A673 (cell line): ENCODE data around the gene U2AF1. TPM values are rescaled to one million over a fixed set of nuclear protein-coding genes. Genes with fewer than 3 reads are reported as not detected.
"Not testable (repeated sequence)": the region's sequence is repeated elsewhere in the genome, so short reads cannot be mapped to it uniquely, and the experiment has no call there.

Experiments used
- BruUV-seq: library from RNA; stranded (reverse); fragments of 400-500 nt; replicated peaks from 2 replicates; lab custom pipeline; 2021; lab: Mats Ljungman, UMichigan
- CTCF ChIA-PET: fragments of 300-600 bp; sonication (Branson Sonifier 250); formaldehyde crosslinking; loops from one replicate; lab custom pipeline; 2022; ENCODE audit warnings: antibody characterized with exemption; lab: Charles Lee
- POLR2A ChIA-PET: fragments of 300-600 bp; sonication (Branson Sonifier 250); formaldehyde crosslinking; loops from one replicate; lab custom pipeline; 2022; ENCODE audit warnings: antibody characterized with exemption; ENCODE audit not compliant: low non-redundant PET; lab: Charles Lee
- DNase-seq: peaks from one replicate; pipeline ENCODE4 v3.0.0-alpha.2; 2015; ENCODE audit warnings: low spot score
- H3K27ac ChIP-seq: fragments of 200-600 bp; sonication (generic); 2 replicates; pipeline ENCODE4 v1.5.1; 2016; ENCODE audit warnings: mixed run types, low read depth, mild to moderate bottlenecking, mixed read lengths, antibody characterized with exemption, low read length; ENCODE audit not compliant: poor library complexity, severe bottlenecking
- H3K27me3 ChIP-seq: fragments of 200-600 bp; sonication (generic); replicated peaks from 2 replicates; pipeline ENCODE4 v1.6.1; 2017; ENCODE audit warnings: mixed run types, low read depth, mild to moderate bottlenecking, mixed read lengths, antibody characterized with exemption, low read length; ENCODE audit not compliant: insufficient read depth, poor library complexity
- H3K36me3 ChIP-seq: fragments of 200-600 bp; sonication (generic); 2 replicates; pipeline ENCODE4 v1.6.1; 2016; ENCODE audit warnings: mixed run types, mild to moderate bottlenecking, mixed read lengths, antibody characterized with exemption, low read length; ENCODE audit not compliant: insufficient read depth, poor library complexity, severe bottlenecking
- H3K4me1 ChIP-seq: fragments of 200-600 bp; sonication (generic); 2 replicates; pipeline ENCODE4 v1.6.1; 2017; ENCODE audit warnings: mixed run types, mild to moderate bottlenecking, mixed read lengths, antibody characterized with exemption, low read length; ENCODE audit not compliant: insufficient read depth, poor library complexity, severe bottlenecking
- H3K4me3 ChIP-seq: fragments of 200-600 bp; sonication (generic); 2 replicates; pipeline ENCODE4 v1.5.1; 2016; ENCODE audit warnings: low read depth, mixed run types, mild to moderate bottlenecking, mixed read lengths, low read length; ENCODE audit not compliant: poor library complexity, severe bottlenecking
- H3K9me3 ChIP-seq: fragments of 200-600 bp; sonication (generic); 2 replicates; pipeline ENCODE4 v1.6.1; 2016; ENCODE audit warnings: mixed run types, low read depth, mild to moderate bottlenecking, mixed read lengths, antibody characterized with exemption, low read length; ENCODE audit not compliant: poor library complexity, severe bottlenecking
- intact Hi-C: fragments of 100-400 bp; cut with micrococcal nuclease; formaldehyde crosslinking; loops from one replicate; pipeline ENCODE4 v1.10.0; 2022; ENCODE audit not compliant: unreplicated experiment
- total RNA-seq: library from RNA; stranded (reverse); gene quantifications from 2 replicates; pipeline ENCODE4 v1.2.3, GENCODE V29; 2021

U2AF1 gene
- total RNA-seq, 1 experiment from 2014 or later: 46.7 TPM

DNA sequence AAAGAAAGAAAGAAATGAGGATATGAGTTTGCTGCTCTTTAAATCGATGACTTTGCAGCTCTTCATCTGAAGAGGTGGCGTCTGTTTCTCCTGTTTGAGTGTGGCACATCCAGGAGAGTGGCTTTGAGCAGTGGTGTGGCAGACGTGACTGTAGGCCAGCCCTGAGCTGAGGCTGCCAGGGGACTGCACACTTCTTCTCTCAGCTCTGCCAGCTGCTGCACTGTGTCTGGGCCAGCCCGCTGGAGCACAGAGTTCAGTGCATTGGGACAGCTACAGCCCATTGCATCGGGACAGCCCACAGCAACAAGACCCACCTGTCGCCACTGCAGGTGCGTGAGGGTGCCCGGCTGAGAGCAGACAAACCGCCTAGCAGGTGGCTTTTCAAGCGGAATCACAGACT is 27.1 kb upstream of the U2AF1 start:
- BruUV-seq, POLR2A ChIA-PET, H3K27ac ChIP-seq, H3K4me3 ChIP-seq, H3K4me1 ChIP-seq, intact Hi-C loops, CTCF ChIA-PET, H3K36me3 ChIP-seq, H3K27me3 ChIP-seq, DNase-seq, H3K9me3 ChIP-seq: not testable (repeated sequence)

DNA sequence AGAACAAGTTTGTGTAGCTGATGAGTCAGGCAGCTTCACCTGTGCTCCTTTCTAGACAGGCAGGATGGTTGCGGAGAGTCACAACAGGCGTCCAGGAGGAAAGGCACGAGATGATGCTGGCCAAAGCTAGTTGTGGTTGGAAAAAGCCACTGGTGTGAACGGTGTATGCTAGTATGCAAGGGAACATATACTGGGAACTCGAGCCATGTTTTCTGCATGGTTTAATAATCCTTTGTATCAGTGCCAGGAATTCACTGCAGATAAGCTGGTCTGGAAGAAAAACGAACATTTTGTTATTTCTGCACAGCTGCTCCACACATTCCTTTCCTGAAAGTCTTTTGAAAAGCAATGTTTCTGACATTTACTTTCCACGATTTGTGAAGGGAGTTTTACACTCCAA is 22.7 kb upstream of the U2AF1 start:
- H3K9me3 ChIP-seq, H3K36me3 ChIP-seq, H3K27me3 ChIP-seq, DNase-seq, H3K4me1 ChIP-seq, BruUV-seq, H3K4me3 ChIP-seq, H3K27ac ChIP-seq, POLR2A ChIA-PET, intact Hi-C loops, CTCF ChIA-PET: not testable (repeated sequence)

DNA sequence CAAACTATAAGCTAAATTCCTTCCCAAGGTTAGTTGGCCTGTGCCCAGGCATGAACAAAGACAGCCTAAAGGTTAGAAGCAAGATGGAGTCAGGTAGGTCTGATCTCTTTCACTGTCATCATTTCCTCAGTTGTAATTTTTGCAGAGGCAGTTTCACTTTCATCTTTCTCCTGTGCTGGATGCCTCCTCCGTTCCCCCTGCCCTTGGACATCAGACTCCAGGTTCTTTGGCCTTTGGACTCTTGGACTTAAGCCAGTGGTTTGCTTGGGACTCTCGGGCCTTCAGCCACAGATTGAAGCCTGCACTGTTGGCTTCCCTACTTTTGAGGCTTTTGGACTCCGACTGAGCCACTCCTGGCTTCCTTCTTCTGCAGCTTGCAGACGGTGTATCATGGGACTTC is 8.6 kb upstream of the U2AF1 start:
- CTCF ChIA-PET, H3K4me3 ChIP-seq, H3K4me1 ChIP-seq, H3K9me3 ChIP-seq, BruUV-seq, POLR2A ChIA-PET, DNase-seq, intact Hi-C loops, H3K27me3 ChIP-seq, H3K27ac ChIP-seq, H3K36me3 ChIP-seq: not testable (repeated sequence)

DNA sequence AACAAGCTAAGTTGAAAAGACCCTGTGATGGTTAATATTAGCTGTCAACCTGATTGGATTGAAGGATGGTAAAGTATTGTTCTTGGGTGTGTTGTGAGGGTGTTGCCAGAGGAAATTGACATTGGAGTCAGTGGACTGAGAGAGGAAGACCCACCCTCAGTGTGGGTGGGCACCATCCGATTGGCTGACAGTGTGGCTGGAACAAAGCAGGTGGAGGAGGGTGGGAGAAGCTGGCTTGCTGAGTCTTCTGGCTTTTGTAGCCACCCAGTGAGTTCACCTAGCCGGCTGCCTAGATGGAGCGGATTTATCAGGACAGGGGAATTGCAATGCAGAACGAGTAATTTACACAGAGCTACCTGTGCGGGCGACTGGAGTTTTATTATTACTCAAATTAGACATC is 7.1 kb upstream of the U2AF1 start:
- intact Hi-C loops, CTCF ChIA-PET: not testable (repeated sequence)

DNA sequence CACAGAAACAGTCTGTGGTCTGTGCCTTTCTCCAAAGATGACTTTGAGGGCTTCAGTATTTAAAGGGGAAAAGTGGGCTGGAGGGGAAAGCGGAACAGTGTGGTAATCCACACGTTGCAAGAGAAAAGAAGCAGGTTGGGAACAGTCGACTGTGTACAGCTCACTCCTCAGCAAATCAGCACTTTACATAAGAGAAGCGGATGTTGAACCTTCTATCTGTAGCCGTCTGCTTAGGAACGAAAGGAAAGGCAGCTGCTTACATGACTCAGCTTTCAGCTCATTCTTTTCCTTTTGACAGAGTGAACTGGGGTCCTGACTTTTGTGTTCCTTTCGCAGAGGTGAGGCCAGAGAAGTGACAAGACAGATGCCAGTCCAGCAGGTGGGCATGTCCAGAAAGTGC is 1.6 kb upstream of the U2AF1 start:
- H3K9me3 ChIP-seq: not testable (repeated sequence)

More for the DNA sequence above, 7.1 kb upstream of the U2AF1 start:
- H3K27me3 ChIP-seq, BruUV-seq, H3K27ac ChIP-seq, DNase-seq, H3K4me3 ChIP-seq, H3K9me3 ChIP-seq, H3K36me3 ChIP-seq, H3K4me1 ChIP-seq, POLR2A ChIA-PET: not testable (repeated sequence)

DNA sequence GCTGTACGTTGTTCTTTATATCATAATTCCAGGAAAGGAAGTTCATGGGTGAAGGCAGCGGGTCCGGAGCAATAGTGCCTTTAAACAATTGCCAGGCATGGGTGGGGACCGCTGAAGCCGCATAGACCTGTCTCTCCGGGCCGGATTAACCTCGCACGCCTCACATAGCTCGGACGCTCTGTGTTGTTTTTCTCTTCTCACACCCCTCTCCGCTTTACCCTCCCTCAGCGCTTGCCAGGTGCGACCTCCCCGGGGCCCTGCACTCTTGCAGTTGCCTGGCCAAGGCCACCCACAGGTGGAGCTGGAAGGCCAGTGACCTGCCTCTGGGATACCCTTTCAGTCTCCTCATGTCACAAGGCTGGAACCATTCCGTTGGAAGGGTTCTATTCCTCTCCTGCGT is 807 bp upstream of the U2AF1 start:
- POLR2A ChIA-PET, H3K27ac ChIP-seq, H3K9me3 ChIP-seq, H3K4me1 ChIP-seq, H3K36me3 ChIP-seq, H3K4me3 ChIP-seq, H3K27me3 ChIP-seq, DNase-seq, intact Hi-C loops, CTCF ChIA-PET: not testable (repeated sequence)
- TSS peak; percentile 82 for BruUV-seq

More for the DNA sequence above, 1.6 kb upstream of the U2AF1 start:
- DNase-seq, H3K36me3 ChIP-seq, POLR2A ChIA-PET, H3K4me1 ChIP-seq, H3K27me3 ChIP-seq, H3K4me3 ChIP-seq, H3K27ac ChIP-seq, BruUV-seq, CTCF ChIA-PET, intact Hi-C loops: not testable (repeated sequence)

DNA sequence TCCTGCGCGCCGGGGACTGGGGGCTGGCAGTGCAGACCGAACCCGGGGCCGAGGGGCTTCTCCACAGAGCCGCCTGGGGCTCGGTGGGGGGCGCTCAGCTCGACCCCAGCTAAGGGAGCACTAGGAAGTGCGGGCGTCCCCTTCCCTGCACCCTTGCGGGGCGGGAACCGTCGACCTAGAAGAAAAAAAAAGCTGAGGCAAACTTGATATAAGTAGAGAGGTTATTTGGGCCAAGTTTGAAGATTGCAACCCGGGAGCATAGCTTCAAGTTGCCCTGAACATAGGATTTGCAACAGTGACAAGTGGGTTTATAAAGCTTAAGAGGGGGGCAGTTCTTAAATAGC is 396 bp upstream of the U2AF1 start:
- H3K4me3 ChIP-seq, CTCF ChIA-PET, H3K27me3 ChIP-seq, BruUV-seq, POLR2A ChIA-PET, H3K36me3 ChIP-seq, H3K4me1 ChIP-seq, DNase-seq, H3K9me3 ChIP-seq, intact Hi-C loops, H3K27ac ChIP-seq: not testable (repeated sequence)

DNA sequence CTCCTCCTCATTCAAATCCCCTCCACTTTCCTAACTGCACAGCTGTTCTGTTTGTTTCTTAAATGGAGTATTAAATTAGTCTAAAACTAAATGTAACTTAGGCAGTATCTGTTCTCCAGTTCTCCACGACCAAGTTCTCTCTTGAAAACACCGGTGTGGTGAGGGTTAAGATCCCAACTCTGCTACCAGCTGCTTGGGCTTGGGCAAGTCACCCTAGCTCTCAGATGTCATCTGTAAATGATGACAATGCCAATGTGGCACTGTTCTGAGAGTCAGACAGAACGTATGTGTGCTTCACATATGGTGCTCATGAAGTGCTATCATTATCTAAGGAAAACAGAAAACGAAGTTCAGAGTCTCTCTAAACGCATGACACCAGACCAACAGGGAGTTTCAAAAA is 2.7 kb downstream of the U2AF1 start:
- H3K9me3 ChIP-seq, H3K4me3 ChIP-seq, H3K4me1 ChIP-seq, intact Hi-C loops, CTCF ChIA-PET, DNase-seq, H3K27ac ChIP-seq, H3K36me3 ChIP-seq, H3K27me3 ChIP-seq, BruUV-seq, POLR2A ChIA-PET: not testable (repeated sequence)
